Body of pancreas (tissue), 4 donors: ENCODE data around the gene PAM.

Experiments
- POLR2A ChIP-seq, 3 donors: fragments of 450-650 bp; IDR thresholded peaks; one replicate each; pipeline ENCODE4 v1.6.1; 2016; ENCODE audit warnings: antibody characterized with exemption in 3 of 3, mild to moderate bottlenecking in 2 of 3
- TF ChIP-seq, protein P1 (sequence below), 7 experiments: fragments of 450-650 bp in 4 of 7; fragments of 200-600 bp in 3 of 7; sonication (generic) in 3 of 7; IDR thresholded peaks; one replicate each; pipeline ENCODE4 v1.5.1; 2016 to 2019; ENCODE audit warnings: antibody characterized with exemption in 7 of 7

DNA sequence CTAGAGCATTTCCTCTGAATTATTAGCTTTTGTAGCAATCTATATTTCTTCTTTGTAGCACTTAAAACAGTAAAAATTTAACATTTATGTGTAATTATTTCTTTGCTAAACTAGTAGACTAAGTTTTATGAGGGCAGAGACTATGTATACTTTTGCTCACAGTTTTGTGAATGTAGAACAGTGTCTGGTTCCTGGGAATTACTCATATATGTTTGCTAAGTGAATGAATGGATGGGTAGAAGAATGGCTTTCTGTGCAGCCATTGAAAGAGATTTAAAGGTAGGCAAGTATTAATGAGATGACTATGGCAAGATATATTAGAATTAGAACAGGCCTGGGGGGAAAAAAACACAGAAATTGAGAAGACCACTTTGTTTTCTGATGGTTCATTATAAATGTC is 140.1 kb downstream of the PAM start:
- TF ChIP-seq, protein P1, sequence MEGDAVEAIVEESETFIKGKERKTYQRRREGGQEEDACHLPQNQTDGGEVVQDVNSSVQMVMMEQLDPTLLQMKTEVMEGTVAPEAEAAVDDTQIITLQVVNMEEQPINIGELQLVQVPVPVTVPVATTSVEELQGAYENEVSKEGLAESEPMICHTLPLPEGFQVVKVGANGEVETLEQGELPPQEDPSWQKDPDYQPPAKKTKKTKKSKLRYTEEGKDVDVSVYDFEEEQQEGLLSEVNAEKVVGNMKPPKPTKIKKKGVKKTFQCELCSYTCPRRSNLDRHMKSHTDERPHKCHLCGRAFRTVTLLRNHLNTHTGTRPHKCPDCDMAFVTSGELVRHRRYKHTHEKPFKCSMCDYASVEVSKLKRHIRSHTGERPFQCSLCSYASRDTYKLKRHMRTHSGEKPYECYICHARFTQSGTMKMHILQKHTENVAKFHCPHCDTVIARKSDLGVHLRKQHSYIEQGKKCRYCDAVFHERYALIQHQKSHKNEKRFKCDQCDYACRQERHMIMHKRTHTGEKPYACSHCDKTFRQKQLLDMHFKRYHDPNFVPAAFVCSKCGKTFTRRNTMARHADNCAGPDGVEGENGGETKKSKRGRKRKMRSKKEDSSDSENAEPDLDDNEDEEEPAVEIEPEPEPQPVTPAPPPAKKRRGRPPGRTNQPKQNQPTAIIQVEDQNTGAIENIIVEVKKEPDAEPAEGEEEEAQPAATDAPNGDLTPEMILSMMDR (IDR thresholded peaks at IDR 0.05): no peak
- no peak for TF ChIP-seq POLR2A (IDR thresholded peaks at IDR 0.05)
